HG02588 (cell line): ENCODE results near the gene CCL21.

Experiments
- ATAC-seq: cut with Tn5 transposase; IDR thresholded peaks from one replicate; pipeline ENCODE4 v1.9.1; 2021; ENCODE audit warnings: mild to moderate bottlenecking, moderate library complexity; ENCODE audit not compliant: unreplicated experiment

The CCL21 gene

DNA sequence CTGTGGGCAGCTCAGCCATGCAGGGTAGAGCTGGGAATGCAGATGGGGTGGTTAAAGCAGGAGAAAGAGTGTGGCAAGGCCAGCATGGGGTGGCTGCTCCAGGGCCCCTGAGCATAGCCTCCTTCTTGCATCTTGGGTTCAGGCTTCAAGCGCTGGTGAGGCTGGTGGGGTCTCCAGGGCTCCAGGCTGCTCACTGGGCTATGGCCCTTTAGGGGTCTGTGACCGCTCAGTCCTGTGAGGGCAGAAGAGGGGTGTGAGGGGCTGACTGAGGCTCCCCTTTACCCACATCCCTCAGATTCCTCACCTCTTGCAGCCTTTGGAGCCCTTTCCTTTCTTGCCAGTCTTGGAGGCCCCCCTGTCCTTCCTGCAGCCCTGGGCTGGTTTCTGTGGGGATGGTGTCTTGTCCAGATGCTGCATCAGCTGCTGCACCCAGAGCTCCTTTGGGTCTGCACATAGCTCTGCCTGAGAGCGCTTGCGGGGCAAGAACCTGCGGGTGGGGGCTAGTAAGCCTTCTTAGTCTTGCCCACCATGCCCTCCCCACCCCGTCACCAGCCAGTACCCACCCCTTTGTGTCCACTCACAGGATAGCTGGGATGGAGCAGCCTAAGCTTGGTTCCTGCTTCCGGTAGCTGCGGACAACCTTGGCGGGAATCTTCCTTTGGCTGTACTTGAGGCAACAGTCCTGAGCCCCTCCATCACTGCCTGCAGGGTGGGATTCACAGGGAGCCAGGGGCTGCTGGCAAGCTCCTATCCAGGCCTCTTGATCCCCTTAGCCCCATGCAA, 549 bp downstream of the CCL21 start:
- no peak for ATAC-seq

DNA sequence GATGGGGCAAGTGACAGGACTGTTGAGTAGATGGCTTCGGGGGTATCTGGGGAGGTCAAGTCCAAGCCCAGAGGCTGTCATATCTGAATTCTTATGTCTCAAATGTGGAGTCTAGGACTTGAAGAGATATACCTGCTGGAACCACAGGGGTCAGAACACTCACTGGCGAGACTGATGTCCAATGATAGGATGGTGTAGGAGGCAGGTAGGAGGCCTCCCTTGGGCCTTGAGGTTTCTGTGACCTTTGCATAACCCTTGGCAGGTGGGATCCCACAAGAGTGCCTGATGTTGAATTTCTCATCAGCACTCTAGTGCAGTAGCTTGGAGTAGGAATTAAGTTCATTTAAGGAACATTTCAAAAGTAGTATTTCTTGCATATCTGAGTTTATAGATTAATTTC, 2.8 kb downstream of the CCL21 start:
- no peak for ATAC-seq

DNA sequence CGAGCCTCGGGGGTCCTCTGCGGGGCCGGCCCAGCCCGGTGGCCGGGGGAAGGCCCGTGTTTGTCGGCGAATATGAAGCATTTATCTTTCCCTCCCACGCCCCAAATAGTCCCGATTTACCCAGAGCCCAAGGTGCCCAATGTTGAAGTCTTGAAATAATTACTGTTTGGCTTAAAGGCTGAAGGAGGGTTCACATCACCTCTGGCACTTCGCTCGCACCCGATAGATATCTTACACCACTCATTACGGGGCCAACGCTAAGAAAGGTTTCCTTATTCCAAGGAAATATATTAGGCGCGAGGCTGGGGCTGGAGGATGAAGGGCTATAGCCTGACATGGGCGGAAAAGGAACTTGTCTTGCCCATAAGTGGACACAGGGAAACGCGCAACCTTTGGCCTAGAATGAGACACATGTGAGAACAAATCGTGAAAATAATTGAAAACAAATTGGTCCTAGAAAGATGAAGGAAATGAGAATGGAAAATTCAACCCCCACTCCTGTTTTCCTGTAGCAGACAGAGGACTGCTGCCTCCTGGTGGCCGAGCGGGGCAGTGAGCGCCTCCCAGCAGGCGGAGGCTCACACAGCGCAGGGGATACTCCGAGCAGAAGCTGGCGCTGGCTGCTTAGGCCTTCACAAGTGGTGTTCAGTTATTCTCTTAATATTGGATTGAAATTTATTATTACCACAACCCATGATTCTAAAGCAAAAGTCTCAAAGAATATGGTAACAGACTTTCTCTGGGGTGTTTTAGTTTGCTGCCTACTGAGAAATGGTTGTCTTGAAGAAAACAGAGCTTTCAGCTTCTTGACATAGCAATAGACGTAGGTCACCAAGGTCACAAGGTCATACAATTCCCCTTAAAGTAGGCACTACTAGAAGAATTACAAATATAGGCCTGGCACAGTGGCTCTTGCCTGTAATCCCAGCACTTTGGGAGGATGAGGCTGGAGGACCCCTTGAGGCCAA, 7.9 kb downstream of the CCL21 start:
- ATAC-seq: peak; percentile 66

DNA sequence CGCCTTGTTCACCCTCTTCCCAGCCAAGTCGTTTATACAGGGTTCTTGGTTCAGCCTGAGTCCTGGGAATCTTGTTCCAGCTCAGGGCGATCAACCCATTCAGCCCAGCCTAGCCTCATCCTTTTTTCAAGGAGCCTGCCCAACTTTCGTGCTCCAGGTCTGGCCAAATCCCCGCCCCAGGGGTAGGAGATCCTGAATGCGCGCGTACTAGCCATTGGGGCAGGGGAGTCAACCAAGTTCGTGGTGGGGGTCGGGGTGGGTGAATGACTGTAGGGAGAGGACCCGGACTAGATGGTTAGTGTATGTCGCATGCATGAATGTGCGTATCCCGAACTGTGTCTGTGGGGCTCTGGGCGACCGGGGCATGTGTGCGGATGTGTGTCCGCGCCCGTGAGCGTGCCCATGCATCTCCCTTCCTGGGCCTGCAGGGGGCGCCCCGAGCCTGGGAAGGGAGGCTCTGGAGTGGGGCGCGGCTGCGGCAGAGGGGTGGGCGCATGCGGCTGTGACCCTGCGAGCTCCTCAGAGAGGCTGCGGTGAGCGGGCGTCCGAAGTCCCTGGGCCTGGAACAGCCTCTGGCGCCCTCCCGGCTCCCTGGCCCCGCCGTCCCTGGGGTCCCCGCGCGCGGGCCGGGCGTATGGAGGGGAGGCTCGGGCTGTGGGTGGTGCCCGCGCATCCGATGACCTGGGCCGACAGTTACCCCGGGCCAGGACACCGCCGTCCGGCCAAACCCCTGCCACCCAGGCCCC, 8.7 kb downstream of the CCL21 start:
- ATAC-seq: no peak

DNA sequence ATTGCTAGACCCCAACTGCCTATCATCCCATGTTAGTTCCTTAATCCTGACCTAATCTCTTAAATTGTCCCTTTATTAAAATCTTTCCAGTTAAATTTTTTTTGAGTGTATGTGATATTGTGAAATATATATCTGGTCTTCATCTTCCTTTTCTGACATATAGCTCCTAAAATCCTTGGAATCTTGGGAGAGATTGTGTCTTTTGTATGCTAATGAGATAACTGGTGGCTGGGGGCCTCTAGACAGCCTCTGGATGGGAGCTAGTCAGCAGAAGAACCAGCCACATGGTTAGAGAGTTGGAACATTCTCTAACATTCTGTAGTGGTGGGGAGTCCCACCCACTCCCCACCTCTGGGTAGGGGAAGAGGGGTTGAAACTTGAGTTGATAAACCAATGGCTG, 15.1 kb downstream of the CCL21 start:
- no peak for ATAC-seq

DNA sequence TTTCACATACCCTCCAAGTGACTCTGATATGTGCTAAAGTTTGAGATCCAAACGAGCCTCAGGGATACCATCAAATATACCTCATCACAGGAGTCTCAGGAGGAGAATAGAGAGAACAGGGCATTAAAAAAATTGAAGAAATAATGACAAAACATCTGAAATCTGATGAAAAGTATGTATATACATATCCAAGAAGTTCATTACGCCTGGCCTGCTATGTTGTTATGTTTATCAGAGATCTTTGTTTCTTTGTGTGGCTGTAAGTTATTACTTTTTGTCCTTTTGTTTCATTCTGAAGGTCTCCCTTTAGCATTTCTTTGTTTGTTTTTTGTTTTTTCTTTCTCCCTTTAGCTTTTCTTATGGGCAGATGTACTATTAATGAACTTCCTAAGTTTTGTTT, 16.4 kb downstream of the CCL21 start:
- ATAC-seq: no peak

DNA sequence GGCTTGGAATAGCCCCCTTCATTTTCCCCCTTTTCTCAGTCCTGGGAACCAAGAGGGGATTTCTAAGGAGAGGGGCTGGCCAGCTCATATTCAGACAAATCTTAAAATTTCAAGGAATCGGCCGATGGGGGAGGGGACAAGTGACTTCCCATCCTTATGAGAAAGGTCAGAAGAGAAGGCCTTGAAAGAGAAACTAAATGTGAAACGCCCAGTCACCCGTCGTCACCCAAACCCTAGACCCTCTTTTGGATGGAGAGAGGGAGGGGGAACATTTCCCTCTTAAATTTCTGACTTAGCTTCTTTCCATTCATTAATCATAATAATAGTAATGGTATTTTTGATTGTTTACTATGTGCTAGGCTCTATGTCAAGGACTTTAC, 18.0 kb downstream of the CCL21 start:
- ATAC-seq: no peak

DNA sequence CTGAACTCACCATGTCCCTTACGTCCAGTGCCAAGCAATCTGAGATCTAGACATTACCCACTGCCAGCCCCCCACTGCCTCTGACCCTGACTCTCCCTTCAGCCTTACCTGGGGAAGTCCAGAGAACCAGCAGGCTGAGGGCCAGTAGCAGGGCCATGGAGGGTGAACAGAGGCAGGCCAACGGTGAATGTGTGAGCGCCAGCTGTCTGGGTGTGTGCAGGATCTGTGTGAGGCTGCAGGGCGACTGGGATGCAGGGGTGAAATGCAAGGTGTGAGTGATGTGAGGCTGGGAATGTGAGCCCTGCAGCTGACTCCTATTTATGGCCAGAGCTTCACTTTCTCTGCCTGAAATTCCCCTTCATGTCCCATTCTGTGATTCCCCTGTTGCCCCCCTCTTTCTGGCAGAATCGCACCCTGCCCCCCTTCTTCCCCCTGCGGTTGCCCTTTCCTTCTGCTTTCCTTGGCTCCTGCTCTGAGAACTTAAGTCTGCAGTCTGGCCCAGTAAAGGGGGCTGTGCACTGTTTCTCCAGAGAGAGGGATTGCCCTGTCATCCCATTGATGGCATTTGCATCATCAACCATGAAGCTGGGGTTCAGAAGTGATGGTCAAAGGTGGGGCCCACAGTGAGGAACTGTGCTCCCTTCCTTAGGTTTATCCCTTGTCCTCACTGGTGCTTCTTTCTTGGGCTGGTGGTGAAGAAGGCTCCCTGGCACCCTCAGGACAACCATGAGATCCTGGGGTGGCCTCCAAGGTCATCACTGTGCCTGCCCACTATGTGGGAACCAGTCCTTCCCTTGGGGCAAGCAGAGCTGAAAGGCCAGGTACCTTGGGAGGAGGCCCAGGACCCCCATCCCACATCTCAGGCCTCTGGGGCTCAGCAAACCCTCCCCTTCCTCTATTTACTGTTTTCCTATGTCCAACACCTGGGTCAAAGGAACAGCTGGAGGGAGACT, 18.7 kb downstream of the CCL21 start, which contains the start of gene CCL19:
TSS of gene CCL19 (minus strand) at position 294 of the 953 bp plus-strand sequence. CDS start at position 157, 137 bp downstream.
- no peak for ATAC-seq

DNA sequence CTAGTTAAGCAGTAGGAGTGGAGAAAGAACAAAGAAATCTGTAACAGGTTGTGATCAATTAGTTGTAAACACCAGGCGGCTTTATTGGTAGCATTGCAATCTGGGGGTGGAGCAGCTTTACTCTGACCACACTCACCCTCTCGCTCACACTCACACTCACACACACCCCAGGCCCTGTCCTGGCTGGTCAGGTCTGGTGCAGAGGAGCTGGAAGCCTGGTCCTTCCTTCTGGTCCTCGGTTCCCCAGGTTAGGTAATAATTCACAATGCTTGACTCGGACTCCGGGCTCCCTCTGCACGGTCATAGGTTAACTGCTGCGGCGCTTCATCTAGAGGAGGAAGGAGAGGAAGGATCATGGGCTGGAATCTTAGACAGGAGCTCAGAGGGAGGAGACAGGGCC, 20.4 kb downstream of the CCL21 start:
- ATAC-seq: no peak

DNA sequence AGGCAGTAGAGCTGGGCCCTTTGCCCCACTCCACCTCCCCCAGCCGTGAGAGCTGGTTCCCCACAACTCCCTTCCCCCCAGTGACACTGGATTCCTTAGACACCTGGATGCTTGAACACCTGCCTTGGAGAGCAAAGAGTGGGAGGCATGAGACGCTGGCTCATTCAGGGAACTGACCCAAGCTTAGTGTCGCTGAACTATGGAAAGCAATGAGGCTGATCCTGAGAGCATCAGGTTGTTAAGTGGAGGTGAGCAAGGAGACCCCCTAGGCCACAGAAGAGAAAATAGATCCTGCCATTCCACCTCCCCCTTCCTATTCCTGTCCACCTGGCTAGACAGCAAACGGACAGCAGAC, 20.8 kb downstream of the CCL21 start:
- no peak for ATAC-seq

DNA sequence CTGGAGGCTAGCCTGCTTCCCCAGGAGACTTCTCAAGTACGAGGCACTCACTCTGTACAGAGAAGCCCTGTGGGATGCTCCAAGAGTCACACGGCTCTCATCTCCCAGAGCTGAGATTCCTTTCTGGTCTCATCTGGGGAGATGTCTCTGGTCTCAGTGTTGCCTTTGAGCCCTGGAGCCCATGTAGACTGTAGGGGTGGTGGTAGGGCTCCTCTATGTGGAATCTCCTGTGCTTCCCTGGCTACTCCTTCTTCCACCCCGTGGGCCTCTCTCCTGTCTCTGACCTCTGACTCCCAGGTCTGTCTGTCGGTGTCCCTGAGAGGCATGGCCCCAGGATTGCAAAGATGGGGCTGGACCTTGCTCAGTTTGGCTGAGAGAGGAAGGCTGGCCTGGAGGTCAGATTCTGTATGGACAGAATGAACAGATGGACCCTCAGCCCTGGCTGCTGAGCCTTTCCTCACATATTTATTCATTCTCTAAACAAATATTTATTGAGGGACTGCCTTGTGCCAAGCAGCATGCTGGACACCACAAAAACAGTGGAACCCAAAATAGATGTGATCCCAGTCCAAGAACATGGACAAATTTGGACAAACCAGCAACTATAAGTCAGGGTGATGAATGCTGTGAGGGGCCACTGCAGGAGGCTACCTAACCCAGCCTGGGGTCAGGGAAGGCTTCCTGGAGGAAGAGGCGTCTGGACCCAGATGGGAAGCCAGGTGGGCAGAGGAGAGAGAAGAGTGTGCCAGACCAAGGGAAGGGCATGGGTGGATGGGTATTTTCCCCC, 21.4 kb downstream of the CCL21 start:
- no peak for ATAC-seq

DNA sequence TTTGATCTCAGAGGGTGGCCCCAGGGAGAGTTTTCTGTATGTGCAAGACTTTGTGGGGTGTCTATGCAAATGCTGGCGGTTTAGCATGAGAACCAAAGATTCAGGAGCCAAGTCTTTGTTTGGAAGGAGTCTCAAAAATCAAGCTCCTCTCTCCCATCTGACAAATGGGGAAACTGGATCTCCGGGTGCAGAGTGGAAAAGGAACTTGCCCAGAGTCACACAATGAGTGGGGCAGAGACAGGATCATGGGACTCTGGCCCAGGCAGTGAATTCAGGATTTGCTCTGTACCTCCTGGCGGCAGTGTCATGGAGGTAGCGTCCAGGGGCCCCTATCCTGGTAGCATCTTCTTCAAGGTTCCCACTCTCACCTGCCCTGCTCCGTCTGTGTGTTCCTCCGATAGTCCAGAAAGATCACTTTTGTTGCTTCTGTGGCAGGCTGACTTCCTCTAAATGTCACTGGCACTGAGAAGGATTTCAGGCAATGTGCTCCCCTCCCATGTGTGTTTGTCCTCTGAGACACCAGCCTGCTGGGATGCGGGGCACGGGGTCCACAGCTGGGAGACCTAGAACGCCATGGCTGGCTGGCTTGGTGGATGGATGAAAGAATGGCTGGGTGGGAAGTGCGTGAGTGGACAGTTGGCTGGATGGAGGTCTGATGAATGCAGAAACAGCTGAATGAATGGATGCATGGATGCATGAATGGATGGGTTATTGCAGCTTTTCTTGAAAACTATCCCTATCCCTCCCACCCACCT, 22.5 kb downstream of the CCL21 start:
- no peak for ATAC-seq

DNA sequence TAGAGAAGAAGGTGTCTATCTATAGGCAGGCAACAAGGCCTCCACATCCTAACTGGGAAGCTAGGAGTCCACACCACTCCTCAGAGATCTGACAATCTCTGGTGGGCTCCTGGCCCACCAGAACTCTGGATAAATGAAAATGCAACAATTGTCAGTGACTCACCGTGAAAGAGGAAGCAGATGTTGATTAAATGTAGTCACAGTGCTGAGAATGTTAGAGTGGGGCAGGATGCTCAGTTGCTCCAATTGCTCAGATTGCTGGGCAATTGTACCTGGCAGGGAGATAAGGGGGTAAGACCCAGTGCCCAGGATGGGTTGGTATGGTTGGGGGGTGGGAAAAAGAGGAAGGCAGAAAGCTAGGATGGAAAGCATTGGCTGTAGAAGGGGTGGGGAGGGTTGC, 23.2 kb downstream of the CCL21 start:
- no peak for ATAC-seq

DNA sequence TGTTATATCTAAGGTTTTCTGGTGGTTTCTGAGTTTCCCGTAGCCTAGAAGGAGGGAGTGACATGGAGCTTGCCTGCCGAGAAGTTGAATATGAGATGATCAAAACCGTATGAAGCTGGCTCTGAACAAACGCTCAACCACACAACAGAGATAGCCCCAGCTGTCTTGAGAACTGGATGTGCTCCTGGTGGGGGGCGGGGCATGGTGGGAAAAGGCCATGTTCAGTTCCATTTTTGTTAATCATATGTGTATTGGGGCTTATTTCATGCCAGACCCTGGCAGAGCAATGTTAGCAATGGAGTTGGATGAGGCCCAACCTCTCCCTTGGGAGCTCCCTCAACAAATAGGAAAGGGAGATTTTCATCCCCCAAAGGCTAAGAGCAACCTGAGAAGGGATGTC, 23.7 kb downstream of the CCL21 start:
- no peak for ATAC-seq

DNA sequence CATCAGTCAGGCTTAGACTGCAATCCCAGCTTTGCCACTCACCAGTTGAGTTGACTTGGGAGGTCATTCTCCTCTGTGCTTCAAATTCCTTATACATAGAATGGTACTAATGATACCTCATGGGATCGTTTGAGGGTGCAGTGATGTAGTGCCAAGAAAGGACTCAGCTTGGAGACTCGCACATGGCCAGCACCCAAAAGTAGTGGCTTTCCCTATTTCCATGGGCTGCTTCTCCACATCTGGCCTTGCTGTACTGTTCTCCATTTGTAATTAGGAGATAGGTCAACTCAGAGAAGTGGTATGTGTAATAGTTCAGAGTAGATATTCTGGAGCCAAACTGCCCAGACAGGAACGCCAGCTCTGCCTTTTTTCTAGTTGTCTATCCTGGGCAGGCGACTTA, 24.3 kb downstream of the CCL21 start:
- ATAC-seq: no peak

DNA sequence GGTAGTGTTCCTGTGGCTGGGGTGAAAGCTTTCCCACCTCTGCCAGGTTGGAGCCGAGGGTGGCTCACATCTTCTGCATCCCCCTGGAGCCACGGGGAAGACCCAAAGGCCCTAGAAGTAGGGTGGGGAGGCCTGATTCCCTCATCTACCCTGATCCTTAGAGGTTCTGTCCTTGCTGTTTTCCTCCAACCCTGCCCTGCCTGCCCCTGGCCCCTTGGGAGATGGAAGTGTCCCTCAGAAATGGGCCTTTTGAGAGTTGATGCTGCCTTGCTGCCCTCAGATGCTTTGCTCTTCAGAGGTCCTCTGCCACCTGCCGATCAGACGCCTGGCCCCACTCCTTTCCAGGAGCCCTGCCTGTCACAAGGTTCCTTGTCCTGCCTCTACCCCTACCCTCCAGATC, 25.1 kb downstream of the CCL21 start:
- no peak for ATAC-seq

DNA sequence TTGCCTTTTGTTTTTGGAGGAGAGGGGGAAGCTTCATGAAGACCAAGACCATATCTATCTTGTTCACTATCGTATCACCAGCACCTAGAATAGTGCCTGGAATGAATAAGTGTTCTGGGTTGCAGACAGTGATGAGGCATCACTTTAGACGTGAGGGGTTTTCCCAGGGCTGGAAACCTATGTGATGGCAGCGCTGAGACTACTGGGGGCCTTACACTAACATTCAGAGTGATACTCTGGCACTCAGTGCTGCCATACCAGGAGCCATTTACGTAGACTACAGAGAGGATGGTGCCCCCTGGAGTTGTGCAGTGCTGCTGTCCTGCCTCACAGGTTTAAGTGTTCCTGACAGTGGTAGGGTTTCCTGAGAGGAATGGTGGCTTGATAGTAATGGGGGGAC, 25.8 kb downstream of the CCL21 start:
- ATAC-seq: no peak

DNA sequence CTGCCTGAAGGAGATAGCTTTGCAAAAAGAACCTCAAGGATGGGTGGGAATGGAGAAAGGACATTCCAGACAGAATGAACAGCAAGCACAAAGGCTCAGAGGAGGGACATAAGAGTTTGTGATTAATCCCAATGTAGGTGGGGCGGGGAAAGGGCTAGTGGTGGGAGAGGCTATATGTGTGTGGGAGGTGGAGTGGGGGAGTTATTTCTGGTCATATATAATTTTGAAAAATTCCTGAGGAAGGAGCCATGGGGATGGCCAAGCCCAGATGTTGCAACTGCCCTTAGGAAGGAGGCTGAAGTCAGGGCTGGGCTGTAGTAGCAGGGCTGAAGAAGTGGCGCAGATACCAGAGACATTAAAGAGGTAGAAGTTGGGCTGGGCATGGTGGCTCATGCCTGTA, 34.1 kb downstream of the CCL21 start:
- ATAC-seq: no peak
